Keratinocyte (primary cell): ENCODE measurements around the gene CPSF7. TPM values are rescaled to one million over a fixed set of nuclear protein-coding genes. Genes with fewer than 3 reads are reported as not detected.

Source experiments
- DNase-seq: peaks from one replicate; pipeline ENCODE4 v3.0.0-alpha.2; 2011; ENCODE audit warnings: low read depth, missing footprints, low spot score
- FAIRE-seq: peaks from 2 replicates; lab custom pipeline; 2011; peaks lifted over from hg19 to GRCh38; lab: Jason Lieb, UNC
- H2AFZ ChIP-seq: 2 replicates; pipeline ENCODE4 v1.6.0; 2012; ENCODE audit warnings: low read length, control low read depth, inconsistent platforms; ENCODE audit not compliant: control insufficient read depth
- H3K27ac ChIP-seq: 2 replicates; pipeline ENCODE4 v1.5.1; 2011; ENCODE audit warnings: low read length; ENCODE audit not compliant: control insufficient read depth, insufficient read depth
- H3K27me3 ChIP-seq: 3 replicates; pipeline ENCODE4 v1.6.0; 2011; ENCODE audit warnings: low read length; ENCODE audit not compliant: control insufficient read depth, insufficient read depth; ENCODE audit errors: extremely low read depth
- H3K36me3 ChIP-seq, 2 experiments: 2 replicates in 1 of 2; 3 replicates in 1 of 2; pipeline ENCODE4 v1.5.1; 2011; ENCODE audit warnings: low read length in 2 of 2, mild to moderate bottlenecking in 1 of 2; ENCODE audit not compliant: control insufficient read depth in 2 of 2, insufficient read depth in 2 of 2; ENCODE audit errors: extremely low read depth in 1 of 2
- H3K4me1 ChIP-seq: 3 replicates; pipeline ENCODE4 v1.5.1; 2011; ENCODE audit warnings: low read length; ENCODE audit not compliant: control insufficient read depth, insufficient read depth; ENCODE audit errors: extremely low read depth
- H3K4me2 ChIP-seq: 3 replicates; pipeline ENCODE4 v1.6.0; 2011; ENCODE audit warnings: low read depth, low read length; ENCODE audit not compliant: control insufficient read depth, insufficient read depth; ENCODE audit errors: extremely low read depth
- H3K4me3 ChIP-seq, 3 experiments: fragments of 200-600 bp in 1 of 3; sonication (generic) in 1 of 3; 2 replicates in 2 of 3; 3 replicates in 1 of 3; pipeline ENCODE4 v1.5.1; 2011 to 2016; ENCODE audit warnings: low read length in 3 of 3, mild to moderate bottlenecking in 3 of 3, control low read depth in 2 of 3, inconsistent platforms in 1 of 3, low read depth in 1 of 3, mixed read lengths in 1 of 3, mixed run types in 1 of 3, moderate library complexity in 1 of 3; ENCODE audit not compliant: control insufficient read depth in 2 of 3, insufficient read depth in 2 of 3; ENCODE audit errors: extremely low read depth in 1 of 3
- H3K79me2 ChIP-seq: 2 replicates; pipeline ENCODE4 v1.6.0; 2012; ENCODE audit warnings: low read length; ENCODE audit not compliant: control insufficient read depth, insufficient read depth
- H3K9ac ChIP-seq: 3 replicates; pipeline ENCODE4 v1.6.0; 2011; ENCODE audit warnings: low read length; ENCODE audit not compliant: control insufficient read depth, insufficient read depth; ENCODE audit errors: extremely low read depth
- H3K9me1 ChIP-seq: 3 replicates; pipeline ENCODE4 v1.6.0; 2011; ENCODE audit warnings: low read length; ENCODE audit not compliant: control insufficient read depth, insufficient read depth; ENCODE audit errors: extremely low read depth
- H3K9me3 ChIP-seq: 2 replicates; pipeline ENCODE4 v1.5.1; 2012; ENCODE audit warnings: low read depth, low read length; ENCODE audit not compliant: control insufficient read depth
- H4K20me1 ChIP-seq: 3 replicates; pipeline ENCODE4 v1.6.0; 2011; ENCODE audit warnings: low read length; ENCODE audit not compliant: control insufficient read depth, insufficient read depth; ENCODE audit errors: extremely low read depth
- CTCF ChIP-seq, 3 experiments: IDR thresholded peaks in 1 of 3; conservative IDR thresholded peaks in 1 of 3; optimal IDR thresholded peaks in 1 of 3; 2 replicates in 2 of 3; 3 replicates in 1 of 3; pipeline versions ENCODE3 to v1.5.1; 2011; ENCODE audit warnings: low read length in 3 of 3, mild to moderate bottlenecking in 3 of 3, moderate library complexity in 2 of 3, control low read depth in 1 of 3, inconsistent platforms in 1 of 3; ENCODE audit not compliant: insufficient read depth in 2 of 3; ENCODE audit errors: extremely low read depth in 1 of 3
- EZH2 ChIP-seq: IDR thresholded peaks from one replicate; pipeline ENCODE4 v1.6.1; 2012; ENCODE audit warnings: inconsistent platforms, mild to moderate bottlenecking, low read length, moderate library complexity
- dilution Hi-C: fragments of 300-500 bp; cut with MboI; formaldehyde crosslinking; loops from one replicate; pipeline ENCODE4 v1.7.0; 2020; ENCODE audit warnings: low sequenced_read_pairs; ENCODE audit not compliant: extremely low pct_ligation_motif_present
- polyA plus RNA-seq, 5 experiments: library from polyadenylated mRNA; depleted of rRNA in 3 of 5; stranded (reverse) in 3 of 5; stranded (forward) in 1 of 5; unstranded in 1 of 5; fragments of >200 nt; gene quantifications; 1 replicate in 1 of 5; 2 replicates in 3 of 5; 3 replicates in 1 of 5; pipeline versions ENCODE4 v1.2.1 to v1.2.3, GENCODE V29; 2011 to 2012; ENCODE audit warnings: missing spikeins in 2 of 5, low read depth in 1 of 5, low replicate concordance in 1 of 5

CPSF7 gene
- polyA plus RNA-seq, 1 donor (not counting 4 experiments of a cell fraction or from before 2014, with no cell fraction given), result 34.5 TPM

DNA sequence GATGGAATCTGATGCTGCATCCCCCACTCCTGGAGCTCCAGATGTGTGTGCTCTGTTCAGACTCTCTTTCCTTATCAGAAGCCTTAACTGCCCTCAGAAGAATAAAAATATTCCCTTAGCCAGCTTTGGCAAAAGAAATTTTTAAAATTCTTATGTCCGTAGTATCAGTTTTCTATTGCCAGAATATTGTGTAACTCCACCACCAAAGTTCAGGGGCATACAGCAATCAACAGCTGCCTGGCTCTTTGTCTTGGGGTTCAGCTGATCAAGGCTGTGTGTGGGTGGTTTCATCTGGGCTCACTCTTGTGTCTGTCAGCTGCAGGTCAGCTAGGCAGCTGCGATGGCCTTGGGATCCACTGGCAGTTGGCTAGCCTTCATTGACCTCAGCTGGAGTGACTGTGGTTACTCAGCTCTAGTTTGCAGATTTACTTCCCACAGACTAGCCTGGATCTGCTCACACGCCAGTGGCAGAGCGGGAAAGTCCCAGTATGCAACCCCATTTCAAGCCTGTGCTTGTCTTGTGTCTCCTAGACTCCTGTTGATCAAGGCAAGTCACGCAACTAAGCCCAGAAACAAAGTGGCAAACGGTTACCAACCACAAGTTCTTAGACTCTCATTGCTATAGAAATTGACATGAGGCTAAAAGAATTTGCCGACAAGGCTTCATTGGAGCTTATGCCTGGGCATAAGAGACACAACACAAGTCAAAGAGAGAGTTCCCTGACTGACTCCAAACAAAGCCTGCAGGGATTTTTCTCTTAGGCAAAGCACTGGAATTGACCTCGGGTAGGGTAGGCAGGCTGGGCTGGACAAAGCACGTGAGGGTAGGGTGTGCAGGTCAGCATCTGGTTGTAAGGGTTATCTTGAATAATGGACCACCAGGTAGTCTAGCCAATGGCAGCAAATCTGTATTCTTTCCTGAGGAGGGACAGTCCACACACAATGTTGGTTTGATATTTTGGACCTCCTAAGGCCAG, 60.1 kb downstream of the CPSF7 start:
- Histone ChIP-seq H3K9me3 (no peaks in the 10 kb centered on the region), H3K36me3 (peaks cover 19 to 38% of the 10 kb centered on the region in 2 experiments), H3K4me1 (peaks cover 28% of the 10 kb centered on the region), H4K20me1 (no peaks in the 10 kb centered on the region), H3K27ac (peak overlapping the region; percentile 99), H3K79me2 (no peaks in the 10 kb centered on the region), H2AFZ (no peak overlapping the region), H3K4me2 (peak overlapping the region; percentile 70), H3K4me3 (no peak overlapping the region), H3K9ac (peak overlapping the region; percentile 78), H3K27me3 (no peaks in the 10 kb centered on the region), H3K9me1 (no peaks in the 10 kb centered on the region)
- TF ChIP-seq CTCF (optimal IDR thresholded peaks at IDR 0.05 in 1 of 3, IDR thresholded peaks at IDR 0.05 in 1 of 3, conservative IDR thresholded peaks at IDR 0.05 in 1 of 3; ENCODE audit: extremely low read depth in 1 of 3, insufficient read depth in 2 of 3, low read length in 3 of 3), result no peak
- TF ChIP-seq EZH2, result no peak
- peak; percentile 99 for DNase-seq
- dilution Hi-C loops, result no loop called here
- peak; percentile 87 for FAIRE-seq

DNA sequence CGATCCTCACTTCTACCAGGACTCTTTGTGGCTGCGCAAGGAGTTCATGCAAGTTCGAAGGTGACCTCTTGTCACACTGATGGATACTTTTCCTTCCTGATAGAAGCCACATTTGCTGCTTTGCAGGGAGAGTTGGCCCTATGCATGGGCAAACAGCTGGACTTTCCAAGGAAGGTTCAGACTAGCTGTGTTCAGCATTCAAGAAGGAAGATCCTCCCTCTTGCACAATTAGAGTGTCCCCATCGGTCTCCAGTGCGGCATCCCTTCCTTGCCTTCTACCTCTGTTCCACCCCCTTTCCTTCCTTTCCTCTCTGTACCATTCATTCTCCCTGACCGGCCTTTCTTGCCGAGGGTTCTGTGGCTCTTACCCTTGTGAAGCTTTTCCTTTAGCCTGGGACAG, 61.1 kb downstream of the CPSF7 start:
- DNase-seq (no peak), FAIRE-seq (no peak)
- Histone ChIP-seq H3K9ac (peak overlapping the region; percentile 70), H3K36me3 (peaks cover 25 to 45% of the 10 kb centered on the region in 2 experiments), H4K20me1 (no peaks in the 10 kb centered on the region), H3K9me3 (no peaks in the 10 kb centered on the region), H3K27ac (peak overlapping the region; percentile 99), H3K4me3 (no peak overlapping the region), H3K4me2 (no peak overlapping the region), H3K27me3 (no peaks in the 10 kb centered on the region), H3K79me2 (peaks cover 10% of the 10 kb centered on the region), H3K4me1 (peaks cover 28% of the 10 kb centered on the region), H2AFZ (no peak overlapping the region), H3K9me1 (no peaks in the 10 kb centered on the region)
- dilution Hi-C loops, result no loop called here
- TF ChIP-seq CTCF (optimal IDR thresholded peaks at IDR 0.05 in 1 of 3, IDR thresholded peaks at IDR 0.05 in 1 of 3, conservative IDR thresholded peaks at IDR 0.05 in 1 of 3; ENCODE audit: extremely low read depth in 1 of 3, insufficient read depth in 2 of 3, low read length in 3 of 3) (no peak), EZH2 (no peak)
